Fibroblast of peridontal ligament (primary cell): Measurements from ENCODE around the gene ZCCHC4.

Experiments used
- DNase-seq: peaks from one replicate; pipeline ENCODE4 v3.0.0-alpha.2; 2010; ENCODE audit errors: extremely low read depth

ZCCHC4 gene

GRCh38 chr4:25312496-25313200, at the start of gene ZCCHC4:
TSS of gene ZCCHC4 (plus strand) at chr4:25312774. CDS start at chr4:25312810, 36 bp downstream.
- DNase-seq: peak; percentile 90

- no peak for DNase-seq
Observed at GRCh38 chr4:25271866-25272265, 40.7 kb upstream of the ZCCHC4 start.

GRCh38 chr4:25280210-25280609, 32.4 kb upstream of the ZCCHC4 start:
- no peak for DNase-seq

- DNase-seq: no peak
Observed at GRCh38 chr4:25283948-25284347, 28.6 kb upstream of the ZCCHC4 start.

DNA sequence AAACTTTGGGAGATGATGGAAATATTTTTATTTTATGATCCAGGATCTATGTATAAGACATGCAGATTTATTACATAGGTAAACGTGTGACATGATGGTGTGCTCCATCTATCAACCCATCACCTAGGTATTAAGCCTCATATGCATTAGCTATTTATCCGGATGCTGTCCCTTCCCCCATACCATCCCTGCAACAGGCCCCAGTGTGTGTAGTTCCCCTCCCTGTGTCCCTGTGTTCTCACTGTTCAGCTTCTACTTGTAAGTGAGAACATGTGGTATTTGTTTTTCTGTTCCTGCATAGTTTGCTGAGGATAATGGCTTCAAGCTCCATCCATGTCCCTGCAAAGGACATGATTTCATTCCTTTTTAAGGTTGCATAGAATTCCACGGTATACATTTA, 28.1 kb upstream of the ZCCHC4 start:
- DNase-seq: no peak

DNA sequence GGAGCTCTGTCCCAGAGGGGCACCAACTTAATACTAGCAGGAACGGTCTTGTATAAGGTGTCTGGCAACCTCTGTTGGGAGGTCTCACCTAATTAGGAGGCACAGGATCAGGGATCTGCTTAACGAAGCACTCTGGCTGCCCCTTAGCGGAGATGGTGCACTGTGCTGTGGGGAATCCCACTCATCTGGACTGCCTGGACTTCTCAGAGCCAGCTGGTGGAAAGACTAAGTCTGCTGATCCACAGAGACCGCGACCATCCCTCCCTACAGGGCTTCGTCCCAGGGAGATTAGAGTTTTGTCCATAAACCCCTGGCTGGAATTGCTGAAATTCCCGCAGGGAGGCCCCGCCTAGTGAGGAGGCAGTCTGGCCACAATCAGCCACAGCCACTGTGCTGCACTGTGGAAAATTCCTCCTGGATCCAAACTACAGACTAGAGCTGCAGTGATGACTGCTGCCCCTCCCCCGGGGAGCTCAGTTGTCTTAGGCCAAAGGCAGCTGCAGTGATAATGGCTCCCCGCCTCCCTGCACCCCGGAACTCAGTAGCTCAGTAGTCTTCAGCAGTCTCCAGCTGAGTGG, 22.0 kb upstream of the ZCCHC4 start:
- DNase-seq: no peak

DNA sequence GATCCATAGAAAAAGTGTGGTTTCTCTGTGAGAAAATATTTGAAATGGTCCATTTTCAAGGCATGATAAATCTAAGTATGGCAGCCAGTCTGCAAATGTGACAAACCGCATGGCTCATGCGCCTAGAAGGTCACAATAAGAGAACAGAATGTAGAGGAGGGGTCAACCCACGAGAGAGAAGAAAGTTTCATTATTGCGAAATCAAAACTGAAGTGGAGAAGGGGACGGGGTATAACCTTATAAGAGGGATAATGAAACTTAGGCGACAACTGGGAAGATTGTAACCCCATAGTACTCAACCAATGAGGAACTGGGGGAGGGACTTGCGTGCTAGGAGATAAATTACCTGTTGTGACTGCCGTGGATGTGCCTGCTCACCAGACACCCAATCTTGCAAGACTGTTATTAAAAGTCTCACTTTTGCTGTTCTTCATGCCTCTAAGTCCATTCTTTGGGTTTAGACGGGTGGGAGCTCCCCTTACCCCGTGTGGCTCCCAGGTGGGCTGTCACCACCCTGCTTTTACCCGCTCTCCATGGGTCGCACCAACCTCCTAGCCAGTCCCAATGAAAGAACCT, 21.3 kb upstream of the ZCCHC4 start:
- DNase-seq: no peak

DNA sequence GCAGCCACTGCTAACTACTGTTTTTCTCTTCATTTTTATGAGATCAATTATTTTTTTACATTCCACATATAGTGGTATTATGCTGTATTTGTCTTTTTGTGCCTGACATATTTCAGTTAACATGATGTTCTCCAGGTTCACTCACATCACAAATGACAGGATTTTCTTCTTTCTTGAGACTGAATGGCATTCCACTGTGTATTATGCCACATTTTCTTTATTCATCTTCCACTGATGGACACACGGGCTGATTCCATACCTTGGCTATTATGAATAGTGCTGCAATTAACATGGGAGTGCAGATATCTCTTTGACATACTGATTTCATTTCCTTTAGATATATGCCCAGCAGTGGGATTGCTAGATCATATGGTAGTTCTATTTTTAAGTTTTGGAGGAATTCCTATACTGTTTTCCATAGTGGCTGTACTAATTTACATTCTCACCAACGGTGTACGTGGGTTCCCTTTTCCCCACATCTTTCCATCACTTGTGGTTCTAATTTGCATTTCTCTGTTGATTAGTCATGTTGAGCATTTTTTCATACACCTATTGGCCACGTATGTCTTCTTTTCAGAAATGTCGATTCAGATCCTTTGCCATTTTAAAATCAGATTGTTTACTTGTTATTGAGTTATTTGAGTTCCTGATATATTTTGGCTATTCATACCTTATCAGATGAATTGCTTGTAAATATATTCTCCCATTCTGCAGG, 14.9 kb upstream of the ZCCHC4 start:
- no peak for DNase-seq

DNA sequence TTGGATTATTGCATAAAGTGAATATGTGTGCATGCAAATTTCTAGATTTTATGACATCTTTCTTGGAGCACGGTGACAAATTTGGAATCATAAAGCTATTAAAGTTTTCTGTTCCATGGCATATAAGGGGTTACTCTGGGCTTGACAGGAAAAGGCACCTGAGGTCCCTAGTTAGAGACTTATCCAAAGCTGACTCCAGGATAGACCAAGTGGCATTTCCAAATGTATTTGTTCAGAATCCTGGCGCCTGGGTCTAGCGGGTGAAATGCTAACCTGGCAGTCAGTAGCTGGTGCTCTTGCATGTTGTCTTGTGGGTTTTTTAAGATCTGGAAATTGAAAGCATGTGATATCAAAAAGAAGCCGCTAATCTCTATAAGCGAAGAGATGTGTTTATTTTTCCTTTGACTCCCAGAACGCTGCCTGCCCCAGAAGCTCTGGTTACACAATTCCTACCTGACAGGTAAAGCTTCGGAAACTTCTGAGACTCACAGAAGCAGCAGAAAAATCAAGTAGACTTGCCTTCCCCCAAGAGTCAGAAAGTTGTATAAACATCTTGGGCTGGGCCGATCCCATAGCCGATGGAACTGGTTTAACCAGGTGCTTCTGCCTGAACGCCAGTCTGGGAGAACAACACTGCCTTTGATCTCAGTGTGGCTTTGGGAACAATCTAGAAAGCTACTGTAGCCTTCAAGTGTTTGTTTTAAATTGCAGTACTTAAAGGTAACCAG, 12.9 kb upstream of the ZCCHC4 start:
- no peak for DNase-seq

DNA sequence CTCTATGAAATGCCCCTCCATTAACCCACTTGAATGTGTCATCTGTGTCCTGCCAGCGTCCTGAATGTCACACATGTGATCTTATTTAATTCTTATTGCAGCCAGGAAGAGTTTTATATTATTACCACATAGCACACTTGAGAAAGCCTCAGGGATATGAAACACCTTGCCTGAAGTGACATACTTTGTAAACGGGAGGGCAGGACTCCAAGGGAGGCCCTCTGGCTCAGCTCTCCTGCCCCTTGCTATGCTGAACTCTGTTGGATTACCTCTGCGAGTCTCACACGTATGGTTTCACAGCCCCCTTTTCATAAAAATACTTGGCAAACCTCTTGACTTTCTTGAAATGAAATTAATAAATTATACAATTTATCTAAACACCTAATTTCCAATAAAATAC, 11.1 kb upstream of the ZCCHC4 start:
- DNase-seq: no peak

DNA sequence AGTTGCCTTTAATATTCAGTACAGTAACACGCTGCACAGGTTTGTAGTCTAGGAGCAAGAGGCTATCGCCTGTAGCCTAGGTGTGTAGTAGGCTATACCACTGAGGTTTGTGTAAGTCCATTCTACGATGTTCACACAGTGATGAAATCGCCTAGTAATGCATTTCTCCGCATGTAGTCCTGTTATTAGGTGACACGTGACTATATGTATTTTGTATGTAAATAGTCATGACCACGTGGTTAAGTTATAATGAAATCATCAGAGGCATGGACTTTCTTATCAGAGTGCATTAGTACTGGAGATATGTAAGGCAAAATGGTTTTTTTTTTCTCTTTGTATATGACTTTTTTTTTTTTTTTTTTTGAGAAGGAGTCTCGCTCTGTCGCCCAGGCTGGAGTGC, 9.9 kb upstream of the ZCCHC4 start:
- DNase-seq: no peak

DNA sequence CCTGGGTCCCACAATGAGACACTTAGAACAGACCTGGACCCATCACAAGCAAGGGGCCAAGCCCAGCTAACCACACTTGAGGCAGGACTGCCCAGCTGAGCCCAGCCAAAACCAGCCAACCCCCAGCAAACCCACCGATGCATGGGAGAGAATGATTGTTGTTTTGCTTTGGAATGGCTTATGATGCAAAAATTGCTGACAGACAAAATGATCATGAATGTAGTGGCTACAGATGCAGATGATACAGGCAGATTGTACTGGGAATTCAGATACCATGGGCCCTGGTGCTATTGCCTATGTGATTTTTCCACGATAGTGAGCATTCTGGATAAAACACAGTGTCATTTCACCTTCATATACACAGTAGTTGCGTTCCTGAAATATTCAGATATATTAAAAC, 9.0 kb upstream of the ZCCHC4 start:
- no peak for DNase-seq

DNA sequence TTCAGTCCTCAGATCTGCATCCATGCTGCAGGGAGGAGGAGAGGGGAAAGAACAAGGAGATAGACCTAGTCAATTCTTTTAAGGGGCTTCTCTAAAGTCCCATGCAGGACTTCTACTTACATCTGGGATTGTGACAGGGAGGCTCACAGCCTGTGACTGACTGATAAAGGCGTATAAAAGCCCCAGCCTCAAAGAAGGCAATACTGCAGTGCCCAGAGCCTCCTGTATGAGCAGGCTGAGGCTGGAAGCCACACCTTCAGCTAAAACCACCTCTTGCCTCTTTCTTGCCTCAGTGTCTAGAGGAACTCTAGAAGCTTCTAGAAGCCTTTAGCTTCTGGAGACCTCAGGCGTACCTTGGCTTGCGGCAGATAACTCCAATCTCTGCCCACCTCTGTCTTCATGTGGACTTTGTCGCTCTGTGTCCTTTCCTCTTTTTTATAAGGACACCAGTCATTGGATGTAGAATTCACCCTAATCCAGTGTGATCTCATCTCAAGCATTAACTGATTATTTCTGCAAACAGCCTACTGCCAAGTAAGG, 6.0 kb upstream of the ZCCHC4 start:
- DNase-seq: no peak

DNA sequence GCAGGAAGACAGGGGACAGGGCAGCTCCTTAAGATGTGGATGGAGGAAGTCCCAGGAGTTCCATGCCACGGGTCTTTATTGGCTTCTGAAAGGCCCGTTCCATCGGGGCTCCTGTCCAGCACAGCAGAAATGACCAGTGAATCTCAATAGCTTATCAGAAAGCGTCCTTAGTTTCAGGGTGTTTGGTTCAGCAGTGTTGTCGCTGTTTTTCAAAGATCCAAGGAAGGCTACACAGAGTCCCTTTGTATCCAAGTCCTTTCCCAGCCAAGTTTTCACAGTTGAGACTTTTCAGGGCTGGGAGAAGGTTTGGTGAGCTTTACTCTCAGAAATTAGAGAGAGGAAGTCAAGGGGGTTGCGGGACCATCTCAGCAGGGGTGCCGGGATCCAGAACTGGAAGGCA, 5.0 kb upstream of the ZCCHC4 start:
- no peak for DNase-seq

- DNase-seq: no peak
Observed at GRCh38 chr4:25308306-25308705, 4.3 kb upstream of the ZCCHC4 start.

- DNase-seq: no peak
Observed at GRCh38 chr4:25308761-25309160, 3.8 kb upstream of the ZCCHC4 start.

GRCh38 chr4:25310066-25310802, 2.3 kb upstream of the ZCCHC4 start:
- DNase-seq: no peak

DNA sequence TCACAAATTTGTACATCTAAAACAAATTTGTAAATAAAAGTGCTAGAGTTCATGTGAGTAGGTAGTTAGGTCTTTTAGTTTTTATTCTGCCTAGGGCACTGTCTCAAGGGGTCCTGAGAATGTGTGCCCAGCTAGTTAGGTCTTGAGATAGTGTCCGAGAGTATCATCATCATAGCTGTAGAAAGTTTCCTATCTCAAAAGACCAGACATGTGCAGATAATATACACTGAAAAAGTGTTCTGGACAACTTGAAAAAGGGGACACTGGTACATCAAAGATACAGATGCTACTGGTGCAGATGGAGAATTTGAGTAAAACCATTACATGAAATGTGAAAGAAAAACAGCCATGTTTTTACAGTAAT, 1.8 kb upstream of the ZCCHC4 start:
- no peak for DNase-seq

DNA sequence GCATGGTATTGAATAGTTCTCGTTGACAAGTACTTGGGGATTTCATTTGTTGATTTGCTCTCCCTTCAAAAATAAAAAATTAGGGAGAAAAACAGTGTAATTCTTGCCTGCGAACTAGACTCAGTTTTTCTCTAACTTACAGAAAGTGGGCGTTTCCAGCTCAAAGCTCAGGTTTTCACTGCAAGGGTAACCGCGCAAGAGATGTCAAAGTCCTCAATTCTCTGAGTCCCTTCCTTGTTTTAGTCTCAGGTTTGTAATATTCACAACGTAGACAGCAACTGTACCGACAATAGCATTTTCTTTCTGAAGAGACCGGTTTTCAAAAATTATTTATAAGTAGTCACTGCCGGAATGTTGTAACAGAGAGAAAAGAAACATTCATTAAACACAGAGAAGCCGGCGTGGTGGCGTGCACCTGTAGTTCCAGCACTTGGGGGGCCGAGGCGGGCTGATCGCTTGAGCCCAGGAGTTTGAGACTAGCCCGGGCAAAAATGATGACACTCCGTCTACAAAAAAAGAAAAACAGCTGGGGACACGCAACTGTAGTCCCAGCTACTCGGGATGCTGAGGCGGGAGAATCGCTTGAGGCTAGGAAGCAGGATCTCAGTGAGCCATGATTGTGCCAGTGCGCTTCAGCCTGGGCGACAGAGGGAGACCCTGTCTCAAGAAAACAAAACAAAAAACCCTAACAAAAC, 774 bp downstream of the ZCCHC4 start:
- DNase-seq: no peak

- peak; percentile 83 for DNase-seq
Observed at GRCh38 chr4:25320336-25320735, 7.8 kb downstream of the ZCCHC4 start.

DNA sequence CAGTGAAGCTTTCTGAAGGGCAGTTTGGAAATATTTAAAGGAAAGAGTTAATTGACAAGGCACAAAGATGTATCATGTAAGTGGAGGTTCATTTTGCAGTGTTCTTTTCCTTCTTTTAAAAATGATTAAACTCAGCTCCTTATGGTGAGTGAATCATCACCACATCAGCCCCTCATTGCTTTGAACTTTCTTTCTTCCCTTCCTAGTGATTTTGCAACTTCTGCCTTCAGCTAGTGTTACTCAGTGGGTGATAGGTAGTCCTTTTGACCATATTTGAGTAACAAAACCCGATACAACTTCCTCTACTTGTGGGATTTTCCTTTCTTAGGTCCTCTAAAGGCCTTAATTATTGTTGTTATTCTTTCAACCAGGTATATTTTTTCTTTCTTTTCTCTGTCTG, 8.2 kb downstream of the ZCCHC4 start:
- peak; percentile 87 for DNase-seq
